ENCODE measurements around the gene PARP16.
A peak's percentile ranks its signal among the peaks of the same experiment; 100 is the strongest.
"Not testable (repeated sequence)": the region's sequence is repeated elsewhere in the genome, so short reads cannot be mapped to it uniquely, and the experiment has no call there.

The PARP16 gene

GRCh38 chr15:65232520-65232919, 54.2 kb downstream of the PARP16 start:
- no peak for DNase-seq

GRCh38 chr15:65231306-65231705, 55.4 kb downstream of the PARP16 start:
- no peak for DNase-seq

- DNase-seq = not testable (repeated sequence)
Measured at GRCh38 chr15:65226901-65227300, 59.8 kb downstream of the PARP16 start.

- DNase-seq = no peak
Measured at GRCh38 chr15:65226221-65226620, 60.5 kb downstream of the PARP16 start.

- no peak for DNase-seq
Measured at GRCh38 chr15:65223996-65224395, 62.7 kb downstream of the PARP16 start.

GRCh38 chr15:65222891-65223290, 63.8 kb downstream of the PARP16 start:
- DNase-seq = no peak

GRCh38 chr15:65221697-65222096, 65.0 kb downstream of the PARP16 start:
- DNase-seq = no peak

GRCh38 chr15:65219137-65219536, 67.5 kb downstream of the PARP16 start:
- no peak for DNase-seq

- DNase-seq = no peak
Measured at GRCh38 chr15:65217526-65218482, 68.9 kb downstream of the PARP16 start.

- DNase-seq = no peak
Measured at GRCh38 chr15:65215496-65215895, 71.2 kb downstream of the PARP16 start.

GRCh38 chr15:65214010-65214409, 72.7 kb downstream of the PARP16 start:
- no peak for DNase-seq

- DNase-seq = no peak
Measured at GRCh38 chr15:65213241-65213640, 73.4 kb downstream of the PARP16 start.

- peak; percentile 77 for DNase-seq
Measured at GRCh38 chr15:65212097-65212496, 74.6 kb downstream of the PARP16 start.

GRCh38 chr15:65211482-65211982, 75.2 kb downstream of the PARP16 start:
- DNase-seq = no peak

- DNase-seq = no peak
Measured at GRCh38 chr15:65210770-65211481, 75.8 kb downstream of the PARP16 start, which contains the start of gene CILP. TSS of gene CILP (minus strand) at chr15:65211473. CDS start at chr15:65209755, 1,718 bp downstream.

GRCh38 chr15:65209701-65210643, 76.7 kb downstream of the PARP16 start:
- DNase-seq = no peak

- no peak for DNase-seq
Measured at GRCh38 chr15:65208647-65209046, 78.0 kb downstream of the PARP16 start.
